GM18858 (cell line): ENCODE data around the gene SCNN1A.

Source experiments
- ATAC-seq: cut with Tn5 transposase; IDR thresholded peaks from one replicate; pipeline ENCODE4 v1.9.1; 2021; ENCODE audit not compliant: unreplicated experiment

SCNN1A gene

GRCh38 chr12:6297170-6297569, 78.2 kb downstream of the SCNN1A start:
- ATAC-seq, result no peak
